HG03097 (cell line): ENCODE results near the gene AGBL4.

Experiments used
- ATAC-seq: cut with Tn5 transposase; IDR thresholded peaks from one replicate; pipeline ENCODE4 v1.9.1; 2021; ENCODE audit not compliant: unreplicated experiment, low FRiP score

Gene AGBL4

GRCh38 chr1:48741380-48741779 lies 1282.4 kb downstream of the AGBL4 start:
- no peak for ATAC-seq

GRCh38 chr1:48740621-48741020 lies 1283.1 kb downstream of the AGBL4 start:
- ATAC-seq: no peak

- ATAC-seq: no peak
These were observed 1284.7 kb downstream of the AGBL4 start for GRCh38 chr1:48739091-48739490.

GRCh38 chr1:48738356-48738755 lies 1285.4 kb downstream of the AGBL4 start:
- no peak for ATAC-seq

GRCh38 chr1:48735796-48736195 lies 1288.0 kb downstream of the AGBL4 start:
- ATAC-seq: no peak

- ATAC-seq: peak; percentile 64
These were observed 1293.4 kb downstream of the AGBL4 start for GRCh38 chr1:48730164-48730910.

- no peak for ATAC-seq
These were observed 1295.2 kb downstream of the AGBL4 start for GRCh38 chr1:48728584-48728983.

- peak; percentile 51 for ATAC-seq
These were observed 1297.1 kb downstream of the AGBL4 start for GRCh38 chr1:48726557-48727215.

- no peak for ATAC-seq
These were observed 1297.6 kb downstream of the AGBL4 start for GRCh38 chr1:48726139-48726538.

- ATAC-seq: no peak
These were observed 1298.3 kb downstream of the AGBL4 start for GRCh38 chr1:48725341-48726046.

GRCh38 chr1:48720929-48721328 lies 1302.8 kb downstream of the AGBL4 start:
- ATAC-seq: no peak

GRCh38 chr1:48718705-48719104 lies 1305.0 kb downstream of the AGBL4 start:
- ATAC-seq: no peak

- no peak for ATAC-seq
These were observed 1305.6 kb downstream of the AGBL4 start for GRCh38 chr1:48718116-48718630.

GRCh38 chr1:48717082-48717481 lies 1306.7 kb downstream of the AGBL4 start:
- ATAC-seq: no peak

- ATAC-seq: no peak
These were observed 1307.8 kb downstream of the AGBL4 start for GRCh38 chr1:48715921-48716320.

- ATAC-seq: no peak
These were observed 1312.8 kb downstream of the AGBL4 start for GRCh38 chr1:48710915-48711314.

GRCh38 chr1:48710318-48710717 lies 1313.4 kb downstream of the AGBL4 start:
- ATAC-seq: no peak

- ATAC-seq: no peak
These were observed 1319.0 kb downstream of the AGBL4 start for GRCh38 chr1:48704736-48705135.

- no peak for ATAC-seq
These were observed 1322.3 kb downstream of the AGBL4 start for GRCh38 chr1:48701445-48701844.

GRCh38 chr1:48697066-48697707 lies 1326.6 kb downstream of the AGBL4 start:
- no peak for ATAC-seq

- no peak for ATAC-seq
These were observed 1328.6 kb downstream of the AGBL4 start for GRCh38 chr1:48695161-48695560.
